ENCODE measurements around the gene LNX2.

The LNX2 gene

GRCh38 chr13:27622102-27622820 lies 1.9 kb upstream of the LNX2 start:
- TF ChIP-seq, protein P1, sequence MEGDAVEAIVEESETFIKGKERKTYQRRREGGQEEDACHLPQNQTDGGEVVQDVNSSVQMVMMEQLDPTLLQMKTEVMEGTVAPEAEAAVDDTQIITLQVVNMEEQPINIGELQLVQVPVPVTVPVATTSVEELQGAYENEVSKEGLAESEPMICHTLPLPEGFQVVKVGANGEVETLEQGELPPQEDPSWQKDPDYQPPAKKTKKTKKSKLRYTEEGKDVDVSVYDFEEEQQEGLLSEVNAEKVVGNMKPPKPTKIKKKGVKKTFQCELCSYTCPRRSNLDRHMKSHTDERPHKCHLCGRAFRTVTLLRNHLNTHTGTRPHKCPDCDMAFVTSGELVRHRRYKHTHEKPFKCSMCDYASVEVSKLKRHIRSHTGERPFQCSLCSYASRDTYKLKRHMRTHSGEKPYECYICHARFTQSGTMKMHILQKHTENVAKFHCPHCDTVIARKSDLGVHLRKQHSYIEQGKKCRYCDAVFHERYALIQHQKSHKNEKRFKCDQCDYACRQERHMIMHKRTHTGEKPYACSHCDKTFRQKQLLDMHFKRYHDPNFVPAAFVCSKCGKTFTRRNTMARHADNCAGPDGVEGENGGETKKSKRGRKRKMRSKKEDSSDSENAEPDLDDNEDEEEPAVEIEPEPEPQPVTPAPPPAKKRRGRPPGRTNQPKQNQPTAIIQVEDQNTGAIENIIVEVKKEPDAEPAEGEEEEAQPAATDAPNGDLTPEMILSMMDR (IDR thresholded peaks at IDR 0.05; ENCODE audit: extremely low read depth, missing control alignments) = no peak
- no peak for DNase-seq (ENCODE audit: low spot score)

DNA sequence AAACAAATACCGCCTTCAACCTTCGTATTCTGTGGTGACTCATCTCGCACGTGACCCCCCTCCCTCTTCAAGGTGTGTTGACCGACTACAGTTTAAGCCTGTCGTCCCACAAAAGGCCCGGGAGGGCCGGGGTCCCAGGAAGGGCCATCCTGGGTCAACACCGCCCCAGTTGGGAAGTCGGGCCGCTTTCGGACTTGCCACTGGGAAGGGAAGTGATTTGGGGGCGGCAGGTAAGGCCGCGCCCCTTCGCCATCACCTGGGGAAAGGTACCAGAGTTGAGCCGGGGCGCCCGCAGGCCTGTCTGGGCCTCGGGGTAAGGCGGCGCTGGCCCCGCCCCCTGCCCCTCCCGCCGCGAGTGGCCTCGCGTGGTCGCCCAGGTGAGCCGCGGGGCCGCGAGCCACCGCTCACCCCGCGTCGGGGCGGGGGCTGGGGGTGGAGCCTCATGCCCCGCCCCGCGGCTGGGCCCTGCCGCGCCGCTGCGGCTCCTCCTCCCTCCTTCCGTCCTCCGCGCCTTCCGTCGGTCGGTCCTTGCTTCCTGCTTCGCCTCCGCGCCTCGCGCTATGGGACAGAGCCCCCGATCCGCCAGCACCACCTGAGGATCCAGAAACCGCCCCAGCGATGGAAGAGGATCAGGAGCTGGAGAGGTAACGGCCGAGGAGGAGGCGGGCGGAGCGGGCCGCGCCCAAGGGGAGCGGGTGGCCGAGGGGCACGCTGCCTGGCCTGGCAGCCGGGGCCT lies 1.2 kb upstream of the LNX2 start, which contains the start of gene POLR1D:
POLR1D (plus strand) TSS at position 527 of the 736 bp plus-strand sequence; CDS start at position 619, 92 bp downstream.
- peak; percentile 95 for DNase-seq (ENCODE audit: low spot score)
- TF ChIP-seq, protein P1 (IDR thresholded peaks at IDR 0.05; ENCODE audit: extremely low read depth, missing control alignments) = no peak

DNA sequence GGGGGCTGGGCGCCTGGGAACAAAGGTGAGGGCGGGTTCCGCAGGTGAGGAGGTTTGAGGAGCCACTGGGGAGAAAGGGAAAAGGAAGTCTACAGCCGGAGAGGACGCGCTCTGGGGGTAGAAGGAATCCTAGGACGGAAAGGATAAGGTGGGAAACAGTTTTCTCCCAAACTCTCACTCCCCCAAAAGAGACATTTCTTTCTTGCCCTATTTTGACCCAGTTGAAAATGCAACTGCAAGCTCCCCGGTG lies 712 bp upstream of the LNX2 start:
- TF ChIP-seq, protein P1 (IDR thresholded peaks at IDR 0.05; ENCODE audit: extremely low read depth, missing control alignments) = no peak
- DNase-seq (ENCODE audit: low spot score) = no peak

GRCh38 chr13:27619728-27620376 lies 477 bp downstream of the LNX2 start:
- DNase-seq (ENCODE audit: low spot score) = no peak
- TF ChIP-seq, protein P1 (IDR thresholded peaks at IDR 0.05; ENCODE audit: extremely low read depth, missing control alignments) = no peak

GRCh38 chr13:27619093-27619727 lies 1.1 kb downstream of the LNX2 start:
- TF ChIP-seq, protein P1 (IDR thresholded peaks at IDR 0.05; ENCODE audit: extremely low read depth, missing control alignments) = no peak
- no peak for DNase-seq (ENCODE audit: low spot score)

DNA sequence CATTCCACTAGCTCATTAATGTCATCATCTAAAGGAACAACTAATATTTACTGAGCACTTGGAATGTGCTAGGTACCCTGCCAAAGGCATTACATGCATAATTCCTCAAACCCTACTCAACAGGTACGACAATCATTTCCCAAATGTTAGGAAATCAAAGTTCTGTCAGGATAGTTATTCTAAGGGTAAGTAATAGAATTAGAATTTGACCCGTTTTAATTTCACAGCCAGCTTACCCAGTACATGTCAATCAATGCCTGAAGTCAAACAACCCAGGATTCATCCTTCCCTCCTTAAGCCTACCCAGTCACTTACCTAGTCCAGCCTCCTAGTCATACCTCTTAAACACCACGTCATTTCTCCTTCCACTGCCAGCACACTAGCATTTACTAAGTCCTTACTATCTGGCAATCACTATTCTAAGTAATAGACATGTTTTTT lies 2.4 kb downstream of the LNX2 start:
- no peak for DNase-seq (ENCODE audit: low spot score)
- TF ChIP-seq, protein P1 (IDR thresholded peaks at IDR 0.05; ENCODE audit: extremely low read depth, missing control alignments) = no peak
